Measurements from ENCODE around the gene NID1.
"Not testable (repeated sequence)": the region's sequence is repeated elsewhere in the genome, so short reads cannot be mapped to it uniquely, and the experiment has no call there.

DNA sequence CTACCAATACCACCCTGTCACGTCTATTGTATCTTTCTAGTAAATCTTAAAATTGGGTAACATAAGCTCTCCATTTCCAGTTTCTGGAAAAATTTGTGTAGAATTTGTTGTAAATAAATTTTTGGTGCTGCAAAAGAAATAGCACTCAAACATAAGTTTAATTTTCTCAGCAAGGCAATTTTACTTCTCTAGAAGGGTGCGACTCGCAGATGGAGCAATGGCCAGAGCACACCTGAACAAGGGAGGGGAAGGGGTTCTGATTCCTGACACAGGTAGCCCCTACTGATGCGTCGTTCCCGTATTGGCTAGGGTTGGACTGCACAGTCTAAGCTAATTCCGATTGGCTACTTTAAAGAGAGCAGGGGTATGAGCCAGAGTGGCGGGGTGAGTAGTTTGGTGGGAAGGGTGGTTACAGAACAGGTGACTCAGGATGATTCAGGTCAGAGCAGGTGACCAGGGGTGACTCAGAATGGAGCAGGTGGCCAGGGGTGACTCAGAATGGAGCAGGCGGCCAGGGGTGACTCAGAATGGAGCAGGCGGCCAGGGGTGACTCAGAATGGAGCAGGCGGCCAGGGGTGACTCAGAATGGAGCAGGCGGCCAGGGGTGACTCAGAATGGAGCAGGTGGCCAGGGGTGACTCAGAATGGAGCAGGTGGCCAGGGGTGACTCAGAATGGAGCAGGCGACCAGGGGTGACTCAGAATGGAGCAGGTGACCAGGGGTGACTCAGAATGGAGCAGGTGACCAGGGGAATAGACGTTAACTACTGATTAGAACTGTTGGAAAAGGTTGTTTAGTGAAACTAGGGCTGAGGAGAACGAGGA lies 32.0 kb upstream of the NID1 start:
- not testable (repeated sequence) for TF ChIP-seq POLR2A (IDR thresholded peaks at IDR 0.05)
- TF ChIP-seq, protein P1, sequence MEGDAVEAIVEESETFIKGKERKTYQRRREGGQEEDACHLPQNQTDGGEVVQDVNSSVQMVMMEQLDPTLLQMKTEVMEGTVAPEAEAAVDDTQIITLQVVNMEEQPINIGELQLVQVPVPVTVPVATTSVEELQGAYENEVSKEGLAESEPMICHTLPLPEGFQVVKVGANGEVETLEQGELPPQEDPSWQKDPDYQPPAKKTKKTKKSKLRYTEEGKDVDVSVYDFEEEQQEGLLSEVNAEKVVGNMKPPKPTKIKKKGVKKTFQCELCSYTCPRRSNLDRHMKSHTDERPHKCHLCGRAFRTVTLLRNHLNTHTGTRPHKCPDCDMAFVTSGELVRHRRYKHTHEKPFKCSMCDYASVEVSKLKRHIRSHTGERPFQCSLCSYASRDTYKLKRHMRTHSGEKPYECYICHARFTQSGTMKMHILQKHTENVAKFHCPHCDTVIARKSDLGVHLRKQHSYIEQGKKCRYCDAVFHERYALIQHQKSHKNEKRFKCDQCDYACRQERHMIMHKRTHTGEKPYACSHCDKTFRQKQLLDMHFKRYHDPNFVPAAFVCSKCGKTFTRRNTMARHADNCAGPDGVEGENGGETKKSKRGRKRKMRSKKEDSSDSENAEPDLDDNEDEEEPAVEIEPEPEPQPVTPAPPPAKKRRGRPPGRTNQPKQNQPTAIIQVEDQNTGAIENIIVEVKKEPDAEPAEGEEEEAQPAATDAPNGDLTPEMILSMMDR (IDR thresholded peaks at IDR 0.05): not testable (repeated sequence)
